ENCODE data around the gene EFCAB5. TPM values are rescaled to one million over a fixed set of nuclear protein-coding genes. Genes with fewer than 3 reads are reported as not detected.

Gene EFCAB5
- total and polyA plus RNA-seq, 10 of the 15 experiments (the other 5 are each of a cell fraction or from before 2014, with no cell fraction given), result 0.39 to 2.6 (median 1.0) TPM

- H4K20me1 ChIP-seq (ENCODE audit: control insufficient read depth, insufficient read depth), result no peaks in the 10 kb centered on the region
- H2AFZ ChIP-seq (ENCODE audit: control insufficient read depth, low read depth, low read length), result no peak overlapping the region
- H3K9me3 ChIP-seq (replicated peaks; ENCODE audit: control insufficient read depth, insufficient read depth, low read length), result no peaks in the 10 kb centered on the region
- ChIA-PET POLR2A (no interaction called here), RAD21 (ENCODE audit: unreplicated experiment) (interaction anchor here (0.6 to 1.6 kb wide), 4 partner anchors 68 to 329 kb away, joined by 3 read pairs; no protein-coding TSS in a partner anchor), SMC1A (ENCODE audit: uncharacterized antibody, unreplicated experiment) (no interaction called here), CTCF (interaction anchor here (1.0 to 7.3 kb wide), 3 partner anchors 44 to 309 kb away, joined by 3 to 106 read pairs (median 5); no protein-coding TSS in a partner anchor)
- ATAC-seq, result no peak
- no peaks in the 10 kb centered on the region for H3K4me1 ChIP-seq (ENCODE audit: control insufficient read depth, insufficient read depth, low read length)
- TF ChIP-seq JUNB (IDR thresholded peaks at IDR 0.05) (no peak), ZNF24 (IDR thresholded peaks at IDR 0.05) (no peak), CEBPZ (IDR thresholded peaks at IDR 0.05; ENCODE audit: low read depth, low read length) (no peak), CHD1 (IDR thresholded peaks at IDR 0.05; ENCODE audit: low read depth, low read length) (no peak), TBL1XR1 (IDR thresholded peaks at IDR 0.05; ENCODE audit: low read depth, low read length) (no peak), BHLHE40 (IDR thresholded peaks at IDR 0.05; ENCODE audit: borderline replicate concordance in 1 of 2, low read depth in 2 of 2, low read length in 1 of 2) (no peak), TAF1 (IDR thresholded peaks at IDR 0.05; ENCODE audit: borderline replicate concordance, low read depth, low read length) (no peak), EZH2 (IDR thresholded peaks at IDR 0.05; ENCODE audit: borderline replicate concordance, control insufficient read depth, low read depth, low read length) (no peak), IRF5 (IDR thresholded peaks at IDR 0.05; ENCODE audit: borderline replicate concordance) (no peak), TARDBP (IDR thresholded peaks at IDR 0.05; ENCODE audit: borderline replicate concordance) (no peak), HDAC6 (IDR thresholded peaks at IDR 0.05; ENCODE audit: unreplicated experiment) (no peak), TCF7 (IDR thresholded peaks at IDR 0.05; ENCODE audit: borderline replicate concordance) (no peak), CTCF (IDR thresholded peaks at IDR 0.05 in 2 of 3, conservative IDR thresholded peaks at IDR 0.05 in 1 of 3; ENCODE audit: control insufficient read depth in 2 of 3, extremely low read depth in 1 of 3, insufficient read depth in 1 of 3, low read depth in 3 of 3, low read length in 3 of 3) (no peak), NRF1 (conservative IDR thresholded peaks at IDR 0.05; ENCODE audit: low read depth, low read length) (no peak), MEF2B (IDR thresholded peaks at IDR 0.05; ENCODE audit: partially characterized antibody, poor library complexity, severe bottlenecking) (no peak), BACH1 (IDR thresholded peaks at IDR 0.05; ENCODE audit: borderline replicate concordance) (no peak), GABPA (IDR thresholded peaks at IDR 0.05; ENCODE audit: low read depth) (no peak)
- H3K4me3 ChIP-seq, result no peak overlapping the region
- no peaks in the 10 kb centered on the region for H3K27me3 ChIP-seq (replicated peaks in 1 of 2; ENCODE audit: control insufficient read depth in 2 of 2, insufficient read depth in 2 of 2, low read length in 1 of 2)
- H3K79me2 ChIP-seq (ENCODE audit: control insufficient read depth, insufficient read depth, low read length), result no peaks in the 10 kb centered on the region
- in situ Hi-C loops (cut with MboI) (no loop called here), intact Hi-C loops (cut with micrococcal nuclease; ENCODE audit: unreplicated experiment) (loop anchor here (2.0 kb wide), 1 partner anchor 65 kb away; no protein-coding TSS in a partner anchor)
- H3K27ac ChIP-seq (ENCODE audit: control insufficient read depth, insufficient read depth), result no peak overlapping the region
- no peak for FAIRE-seq
- no TSS peak for BruUV-seq (replicated peaks)
- H3K36me3 ChIP-seq (ENCODE audit: control insufficient read depth in 2 of 2, insufficient read depth in 2 of 2, low read length in 1 of 2), result no peaks in the 10 kb centered on the region
- no peak overlapping the region for H3K4me2 ChIP-seq (ENCODE audit: control insufficient read depth, insufficient read depth)
- DNase-seq (ENCODE audit: low read depth, low spot score), result no peak
- WGBS (ENCODE audit: insufficient coverage, insufficient replicate concordance, low lambda C conversion rate, missing lambda C conversion rate), result 60% methylated on average over 4 of the region's 4 CpGs
- H3K9ac ChIP-seq (ENCODE audit: control insufficient read depth, insufficient read depth, low read length), result no peak overlapping the region
Observed at GRCh38 chr17:30027676-30028075, 86.2 kb downstream of the EFCAB5 start.

Data from GM12878 (cell line).